Ectodermal cell (in vitro differentiated cells): ENCODE measurements around the gene BRSK2.
"Not testable (repeated sequence)": the region's sequence is repeated elsewhere in the genome, so short reads cannot be mapped to it uniquely, and the experiment has no call there.

Source experiments
- H3K27ac ChIP-seq: 2 replicates; pipeline ENCODE4 v1.7.0; 2013; ENCODE audit warnings: mild to moderate bottlenecking, low read depth, low read length; ENCODE audit not compliant: insufficient read depth, poor library complexity, severe bottlenecking
- H3K27me3 ChIP-seq: 2 replicates; pipeline ENCODE4 v1.7.0; 2013; ENCODE audit warnings: mild to moderate bottlenecking, low read length; ENCODE audit not compliant: insufficient read depth, control insufficient read depth, poor library complexity, severe bottlenecking
- H3K36me3 ChIP-seq: one replicate; pipeline ENCODE4 v1.7.0; 2013; ENCODE audit warnings: low read length; ENCODE audit not compliant: control insufficient read depth, insufficient read depth
- H3K4me1 ChIP-seq: one replicate; pipeline ENCODE4 v1.7.0; 2013; ENCODE audit warnings: low read length; ENCODE audit not compliant: control insufficient read depth, insufficient read depth
- H3K4me3 ChIP-seq: 2 replicates; pipeline ENCODE4 v1.7.0; 2013; ENCODE audit warnings: low read depth, low read length, control low read depth; ENCODE audit not compliant: insufficient read depth
- H3K9me3 ChIP-seq: 2 replicates; pipeline ENCODE4 v1.7.0; 2013; ENCODE audit warnings: mild to moderate bottlenecking, low read length, moderate library complexity; ENCODE audit not compliant: control insufficient read depth
- WGBS, 2 experiments: methylation state at CpG; one replicate each; pipeline ENCODE4 v1.1.7; 2013; ENCODE audit warnings: missing lambda C conversion rate in 2 of 2; 5-methylcytosine and 5-hydroxymethylcytosine counted together

BRSK2 gene

GRCh38 chr11:1421291-1421690, 31.6 kb downstream of the BRSK2 start:
- H3K4me1 ChIP-seq: no peaks in the 10 kb centered on the region
- H3K36me3 ChIP-seq: no peaks in the 10 kb centered on the region
- no peak overlapping the region for H3K4me3 ChIP-seq
- H3K9me3 ChIP-seq: peaks cover 13% of the 10 kb centered on the region
- WGBS, 2 experiments: 90 to 93% methylated on average over 11 of the region's 11 CpGs
- no peaks in the 10 kb centered on the region for H3K27me3 ChIP-seq
- H3K27ac ChIP-seq: no peak overlapping the region

GRCh38 chr11:1422481-1422880, 32.7 kb downstream of the BRSK2 start:
- 72 to 78% methylated on average over 9 of the region's 9 CpGs for WGBS, 2 experiments
- peaks cover 6% of the 10 kb centered on the region for H3K9me3 ChIP-seq
- H3K4me3 ChIP-seq: no peak overlapping the region
- no peak overlapping the region for H3K27ac ChIP-seq
- H3K27me3 ChIP-seq: no peaks in the 10 kb centered on the region
- no peaks in the 10 kb centered on the region for H3K36me3 ChIP-seq
- no peaks in the 10 kb centered on the region for H3K4me1 ChIP-seq

- no peak overlapping the region for H3K27ac ChIP-seq
- 95 to 96% methylated on average over 15 of the region's 15 CpGs for WGBS, 2 experiments
- H3K36me3 ChIP-seq: no peaks in the 10 kb centered on the region
- H3K4me1 ChIP-seq: no peaks in the 10 kb centered on the region
- no peak overlapping the region for H3K4me3 ChIP-seq
- H3K9me3 ChIP-seq: peaks cover 6% of the 10 kb centered on the region
- no peaks in the 10 kb centered on the region for H3K27me3 ChIP-seq
Measured at GRCh38 chr11:1422981-1423380, 33.2 kb downstream of the BRSK2 start.

- H3K27ac ChIP-seq, H3K27me3 ChIP-seq, H3K9me3 ChIP-seq, H3K4me1 ChIP-seq, H3K4me3 ChIP-seq, H3K36me3 ChIP-seq: not testable (repeated sequence)
- WGBS, 2 experiments: 95 to 97% methylated on average over 16 of the region's 22 CpGs
Measured at GRCh38 chr11:1423406-1423805, 33.7 kb downstream of the BRSK2 start.

GRCh38 chr11:1425006-1425405, 35.3 kb downstream of the BRSK2 start:
- Histone ChIP-seq H3K4me1 (no peaks in the 10 kb centered on the region), H3K36me3 (no peaks in the 10 kb centered on the region), H3K4me3 (no peak overlapping the region), H3K9me3 (no peaks in the 10 kb centered on the region), H3K27me3 (no peaks in the 10 kb centered on the region), H3K27ac (no peak overlapping the region)
- 94 to 95% methylated on average over 22 of the region's 22 CpGs for whole genome bisulfite sequencing, 2 experiments

GRCh38 chr11:1425439-1425838, 35.7 kb downstream of the BRSK2 start:
- no peaks in the 10 kb centered on the region for H3K27me3 ChIP-seq
- H3K4me1 ChIP-seq: no peaks in the 10 kb centered on the region
- no peaks in the 10 kb centered on the region for H3K9me3 ChIP-seq
- H3K27ac ChIP-seq: no peak overlapping the region
- WGBS, 2 experiments: 90 to 92% methylated on average over 17 of the region's 17 CpGs
- H3K36me3 ChIP-seq: no peaks in the 10 kb centered on the region
- no peak overlapping the region for H3K4me3 ChIP-seq

- H3K4me3 ChIP-seq: no peak overlapping the region
- H3K27ac ChIP-seq: no peak overlapping the region
- H3K27me3 ChIP-seq: no peaks in the 10 kb centered on the region
- WGBS, 2 experiments: 95 to 96% methylated on average over 22 of the region's 22 CpGs
- H3K36me3 ChIP-seq: no peaks in the 10 kb centered on the region
- H3K4me1 ChIP-seq: no peaks in the 10 kb centered on the region
- no peaks in the 10 kb centered on the region for H3K9me3 ChIP-seq
Measured at GRCh38 chr11:1428762-1429316, 39.1 kb downstream of the BRSK2 start.

- Histone ChIP-seq H3K4me3 (no peak overlapping the region), H3K27me3 (no peaks in the 10 kb centered on the region), H3K27ac (no peak overlapping the region), H3K9me3 (no peaks in the 10 kb centered on the region), H3K36me3 (no peaks in the 10 kb centered on the region), H3K4me1 (peaks cover 13% of the 10 kb centered on the region)
- 88 to 89% methylated on average over 15 of the region's 15 CpGs for WGBS, 2 experiments
Measured at GRCh38 chr11:1433568-1433967, 43.8 kb downstream of the BRSK2 start.

GRCh38 chr11:1433977-1434640, 44.4 kb downstream of the BRSK2 start:
- WGBS, 2 experiments: 92 to 93% methylated on average over 29 of the region's 29 CpGs
- no peaks in the 10 kb centered on the region for H3K36me3 ChIP-seq
- no peaks in the 10 kb centered on the region for H3K9me3 ChIP-seq
- no peak overlapping the region for H3K27ac ChIP-seq
- no peak overlapping the region for H3K4me3 ChIP-seq
- peaks cover 13% of the 10 kb centered on the region for H3K4me1 ChIP-seq
- H3K27me3 ChIP-seq: no peaks in the 10 kb centered on the region

- H3K27ac ChIP-seq, H3K9me3 ChIP-seq, H3K36me3 ChIP-seq, H3K27me3 ChIP-seq, H3K4me3 ChIP-seq: not testable (repeated sequence)
- 93% methylated on average over 14 of the region's 20 CpGs for WGBS, 2 experiments
- H3K4me1 ChIP-seq: peaks cover 13% of the 10 kb centered on the region
Measured at GRCh38 chr11:1435479-1435819, 45.7 kb downstream of the BRSK2 start.
